Fibroblast of the aortic adventitia (primary cell): ENCODE measurements around the gene MDM4. TPM values are rescaled to one million over a fixed set of nuclear protein-coding genes. Genes with fewer than 3 reads are reported as not detected.

Source experiments
- DNase-seq: peaks from one replicate; pipeline ENCODE4 v3.0.0-alpha.2; 2010; ENCODE audit warnings: low read depth
- H3K4me3 ChIP-seq: 2 replicates; pipeline ENCODE4 v1.5.1; 2011; ENCODE audit warnings: low read depth, mild to moderate bottlenecking, control low read depth, low read length, moderate library complexity
- total RNA-seq: library from RNA; depleted of rRNA; stranded (reverse); fragments of >200 nt; gene quantifications from 2 replicates; pipeline ENCODE4 v1.2.3, GENCODE V29; 2012; ENCODE audit warnings: low replicate concordance
- TF ChIP-seq, protein P1 (sequence below): IDR thresholded peaks from 2 replicates; pipeline ENCODE4 v1.5.1; 2011; ENCODE audit warnings: mild to moderate bottlenecking, low read length, control low read depth, inconsistent platforms; ENCODE audit not compliant: insufficient read depth

Gene MDM4
- total RNA-seq = 55.1 and 107 TPM in 2 replicates

DNA sequence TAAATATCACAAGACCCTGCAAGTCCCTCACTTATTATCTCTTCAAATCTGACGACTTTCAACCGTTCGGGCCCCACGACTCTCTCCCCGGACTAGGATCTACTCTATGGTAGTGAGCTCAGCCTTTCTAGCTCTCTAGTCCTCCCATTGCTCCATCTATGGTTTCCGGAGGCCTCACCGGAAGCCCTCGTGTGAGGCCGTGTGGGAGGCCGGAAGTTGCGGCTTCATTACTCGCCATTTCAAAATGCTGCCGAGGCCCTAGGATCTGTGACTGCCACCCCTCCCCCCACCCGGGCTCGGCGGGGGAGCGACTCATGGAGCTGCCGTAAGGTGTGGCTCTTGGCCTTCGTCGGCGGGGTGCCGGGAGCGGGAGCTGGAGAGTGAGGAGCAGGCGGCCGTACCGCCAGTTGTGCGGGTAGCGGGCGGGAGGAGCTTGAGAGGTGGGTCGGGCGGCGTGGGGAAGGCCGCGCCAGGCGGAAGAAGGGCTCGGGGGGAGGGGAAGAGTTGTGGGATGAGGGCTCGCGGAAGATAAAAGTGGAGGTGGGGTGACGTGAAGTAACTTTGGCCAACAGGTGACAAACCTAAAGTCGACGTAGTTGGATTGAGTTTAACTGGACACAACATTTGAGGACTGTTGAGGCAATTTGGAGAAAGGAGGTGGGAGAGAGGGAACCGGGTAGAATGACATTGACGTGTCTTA lies at the start of gene MDM4:
MDM4 (plus strand) TSS at position 227 of the 700 bp plus-strand sequence. CDS start 9,113 bp downstream, outside the sequence.
- DNase-seq = peak; percentile 97
- peak within 1 kb of the TSS; percentile 77 for H3K4me3 ChIP-seq
- TF ChIP-seq, protein P1, sequence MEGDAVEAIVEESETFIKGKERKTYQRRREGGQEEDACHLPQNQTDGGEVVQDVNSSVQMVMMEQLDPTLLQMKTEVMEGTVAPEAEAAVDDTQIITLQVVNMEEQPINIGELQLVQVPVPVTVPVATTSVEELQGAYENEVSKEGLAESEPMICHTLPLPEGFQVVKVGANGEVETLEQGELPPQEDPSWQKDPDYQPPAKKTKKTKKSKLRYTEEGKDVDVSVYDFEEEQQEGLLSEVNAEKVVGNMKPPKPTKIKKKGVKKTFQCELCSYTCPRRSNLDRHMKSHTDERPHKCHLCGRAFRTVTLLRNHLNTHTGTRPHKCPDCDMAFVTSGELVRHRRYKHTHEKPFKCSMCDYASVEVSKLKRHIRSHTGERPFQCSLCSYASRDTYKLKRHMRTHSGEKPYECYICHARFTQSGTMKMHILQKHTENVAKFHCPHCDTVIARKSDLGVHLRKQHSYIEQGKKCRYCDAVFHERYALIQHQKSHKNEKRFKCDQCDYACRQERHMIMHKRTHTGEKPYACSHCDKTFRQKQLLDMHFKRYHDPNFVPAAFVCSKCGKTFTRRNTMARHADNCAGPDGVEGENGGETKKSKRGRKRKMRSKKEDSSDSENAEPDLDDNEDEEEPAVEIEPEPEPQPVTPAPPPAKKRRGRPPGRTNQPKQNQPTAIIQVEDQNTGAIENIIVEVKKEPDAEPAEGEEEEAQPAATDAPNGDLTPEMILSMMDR = no peak

- H3K4me3 ChIP-seq = no peak overlapping the region
- TF ChIP-seq, protein P1 = no peak
- no peak for DNase-seq
Measured at GRCh38 chr1:204466416-204467405, 49.5 kb upstream of the MDM4 start.

DNA sequence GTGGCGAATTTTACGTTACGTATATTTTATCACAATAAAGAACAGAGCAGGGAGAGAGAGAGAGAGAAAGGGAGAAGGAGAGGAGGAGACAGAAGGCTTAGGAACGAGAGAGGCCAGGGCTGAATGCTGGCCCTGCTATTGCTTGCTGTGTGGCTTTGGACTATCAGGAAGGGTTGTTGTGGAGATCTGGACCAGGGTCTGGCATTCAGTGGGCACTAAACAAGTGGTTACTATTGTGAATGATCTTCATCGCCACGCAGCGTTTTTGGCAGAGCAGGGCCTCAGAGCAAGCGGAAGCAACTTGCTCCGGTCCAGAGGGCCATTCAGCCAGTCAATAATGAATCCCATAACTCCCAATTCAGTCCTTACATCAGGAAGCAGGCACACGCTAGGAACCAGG lies 48.0 kb upstream of the MDM4 start:
- DNase-seq = no peak
- TF ChIP-seq, protein P1 = no peak
- H3K4me3 ChIP-seq = no peak overlapping the region

DNA sequence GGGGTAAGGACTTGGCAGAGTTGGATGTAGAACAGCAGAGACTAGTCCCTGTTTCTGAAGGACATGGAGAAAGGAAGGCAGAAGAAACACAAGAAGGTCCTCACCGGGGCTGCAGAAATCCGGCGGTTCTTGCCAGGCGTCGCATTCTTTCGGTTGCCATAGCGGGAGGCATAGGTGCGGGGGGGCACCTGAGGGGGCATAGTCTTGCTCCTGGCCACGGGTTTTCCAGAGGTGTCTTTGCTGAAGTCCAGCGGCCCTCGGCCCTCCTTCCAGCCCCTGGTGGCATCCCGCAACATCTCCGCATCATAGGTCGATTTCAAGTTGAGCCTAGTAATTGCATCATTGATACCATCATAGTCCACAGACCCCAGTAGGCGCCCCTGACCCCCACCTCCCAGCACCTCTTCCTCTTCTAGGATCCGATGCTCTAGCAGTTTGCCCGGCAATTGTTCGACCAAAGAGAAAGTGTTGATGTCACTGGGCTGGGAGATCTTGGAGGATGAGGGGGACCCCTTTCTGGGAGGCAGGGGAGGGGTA lies 47.4 kb upstream of the MDM4 start:
- TF ChIP-seq, protein P1 = no peak
- DNase-seq = no peak
- no peak overlapping the region for H3K4me3 ChIP-seq

DNA sequence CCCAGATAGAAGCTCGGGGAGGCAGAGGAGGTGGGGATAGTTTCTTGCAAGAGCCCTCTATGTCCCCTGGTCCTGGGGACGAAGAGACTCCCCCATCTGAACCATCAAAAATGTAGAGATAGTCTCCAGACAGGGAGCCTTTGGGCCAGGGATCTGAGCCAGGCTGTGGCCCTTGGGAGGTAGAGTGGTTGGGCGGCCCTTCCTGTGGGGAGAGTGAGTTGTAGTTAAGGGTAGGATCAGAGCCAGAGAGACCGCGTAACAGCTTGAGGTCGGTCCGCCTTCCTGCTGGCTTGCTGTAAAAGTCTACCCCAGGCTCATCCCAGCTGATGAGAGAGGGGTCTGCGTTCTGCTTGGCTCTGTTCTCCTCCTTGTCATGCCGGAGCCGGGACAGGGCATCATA lies 46.9 kb upstream of the MDM4 start:
- no peak overlapping the region for H3K4me3 ChIP-seq
- no peak for DNase-seq
- TF ChIP-seq, protein P1 = no peak

- TF ChIP-seq, protein P1 = no peak
- H3K4me3 ChIP-seq = no peak overlapping the region
- no peak for DNase-seq
Measured at GRCh38 chr1:204471687-204472086, 44.5 kb upstream of the MDM4 start.
